Activated CD4-positive, CD25-positive, alpha-beta regulatory T cell treated with anti-CD3 and anti-CD28 coated beads, Interleukin-2, amount 50 U/mL, for 24 hours (primary cell): ENCODE results near the gene SCG3.
A peak's percentile ranks its signal among the peaks of the same experiment; 100 is the strongest.

Experiments used
- ATAC-seq, 2 donors: fragments of 150-1000 bp; cut with Tn5 transposase; one replicate each; pipeline ENCODE4 v1.10.0; 2021; ENCODE audit warnings: mild to moderate bottlenecking in 1 of 2, moderate library complexity in 1 of 2

Gene SCG3

DNA sequence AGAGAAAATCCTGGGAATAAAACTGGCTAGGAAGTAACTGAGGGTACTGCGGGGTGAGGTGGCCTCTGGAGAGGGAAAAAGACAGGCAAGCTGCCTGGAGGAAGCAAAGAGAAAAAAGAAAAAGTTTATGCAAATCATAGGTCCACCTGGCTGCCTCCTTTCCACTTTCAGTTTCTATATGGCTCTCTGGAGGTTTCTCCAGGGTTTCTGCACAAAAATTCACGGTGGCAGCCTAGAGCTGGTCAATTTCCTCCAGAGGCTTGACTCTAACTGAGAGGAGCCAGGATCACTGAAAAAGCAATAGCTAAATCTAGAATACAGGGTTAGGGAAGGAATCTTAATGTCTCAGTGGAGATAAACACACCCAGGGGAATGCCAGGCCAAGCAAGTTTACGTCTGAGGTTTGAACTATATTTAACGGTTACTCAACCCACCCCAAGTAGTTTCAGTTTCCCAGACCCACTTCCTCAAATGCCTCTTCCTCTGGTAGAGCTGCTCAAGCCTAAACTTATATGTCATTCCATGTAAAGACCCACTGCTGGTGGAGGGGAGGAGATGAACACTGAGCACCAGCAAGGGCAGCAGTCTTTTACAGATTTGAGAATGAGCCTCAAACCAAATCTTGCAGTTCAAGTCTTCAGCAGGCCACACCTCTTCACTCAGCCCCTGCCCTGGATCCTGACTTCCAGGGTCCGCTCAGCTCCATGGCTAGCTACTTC is 50.4 kb downstream of the SCG3 start:
- peak; percentile 37 to 40 for ATAC-seq

DNA sequence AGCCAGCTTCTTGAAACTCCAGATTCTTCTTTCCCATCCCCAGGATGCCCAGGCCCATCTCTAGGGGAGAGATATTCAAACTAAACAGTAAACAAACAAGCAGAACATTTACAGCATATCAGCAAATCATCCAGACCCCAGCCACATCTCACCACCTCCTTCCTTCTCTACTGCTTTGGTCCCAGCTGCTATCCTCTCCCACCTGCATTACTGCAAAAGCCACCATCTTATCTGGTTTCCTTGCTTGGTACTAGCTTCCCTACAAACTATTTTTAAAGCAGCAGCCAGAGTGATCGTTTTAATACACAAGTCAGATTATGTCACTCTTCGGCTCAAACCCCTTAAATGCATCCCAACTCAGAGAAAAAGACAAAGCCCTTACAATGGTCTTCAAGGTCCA is 51.3 kb downstream of the SCG3 start:
- ATAC-seq, result no peak

- ATAC-seq, result peak; percentile 23 to 29
Measured at GRCh38 chr15:51735228-51736010, 54.1 kb downstream of the SCG3 start.

- peak; percentile 29 to 37 for ATAC-seq
Measured at GRCh38 chr15:51736069-51736468, 54.8 kb downstream of the SCG3 start.

DNA sequence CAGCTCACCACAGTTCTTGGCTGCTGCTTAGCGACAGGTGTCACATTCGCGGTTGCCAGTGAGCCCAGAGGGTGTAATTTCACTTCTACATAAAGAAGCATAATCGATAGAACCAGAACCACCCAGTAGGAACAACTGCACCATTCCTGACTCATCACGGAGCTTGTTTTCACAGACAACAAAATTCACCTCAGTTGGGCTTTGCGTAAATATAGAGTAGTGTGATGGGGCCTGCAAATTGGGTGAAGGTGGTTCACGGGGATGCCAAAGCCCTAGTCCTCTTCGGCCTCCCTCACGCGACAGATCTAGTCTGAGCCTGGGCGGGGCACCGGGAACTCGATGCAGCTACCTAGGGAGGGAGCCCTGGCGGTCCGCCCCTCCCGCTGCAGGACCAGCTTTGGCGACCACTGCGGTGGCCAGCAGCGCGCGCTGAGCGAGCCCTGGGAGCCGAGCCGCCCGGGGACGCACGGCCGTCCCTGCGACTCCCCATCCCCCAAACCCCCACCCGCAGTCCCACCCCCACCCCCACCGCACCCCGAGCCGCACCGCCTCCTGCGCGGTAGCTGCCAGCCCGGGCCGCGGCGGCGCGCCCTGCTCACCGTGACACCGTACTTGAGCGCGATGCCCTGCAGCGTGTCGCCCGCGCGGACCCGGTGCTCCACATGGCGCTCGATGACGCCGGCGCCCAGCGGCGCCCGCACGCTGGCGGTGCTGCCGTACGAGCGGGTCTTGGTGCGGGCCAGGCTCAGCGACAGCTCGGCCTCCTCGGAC is 55.6 kb downstream of the SCG3 start:
- ATAC-seq, result peak; percentile 49 to 55

GRCh38 chr15:51737522-51738305 is 56.4 kb downstream of the SCG3 start, which contains the start of gene LYSMD2:
LYSMD2 (minus strand) TSS chr15:51737655; CDS start chr15:51737622, 33 bp downstream.
- peak; percentile 44 to 49 for ATAC-seq

GRCh38 chr15:51738553-51738952 is 57.2 kb downstream of the SCG3 start:
- ATAC-seq, result no peak

DNA sequence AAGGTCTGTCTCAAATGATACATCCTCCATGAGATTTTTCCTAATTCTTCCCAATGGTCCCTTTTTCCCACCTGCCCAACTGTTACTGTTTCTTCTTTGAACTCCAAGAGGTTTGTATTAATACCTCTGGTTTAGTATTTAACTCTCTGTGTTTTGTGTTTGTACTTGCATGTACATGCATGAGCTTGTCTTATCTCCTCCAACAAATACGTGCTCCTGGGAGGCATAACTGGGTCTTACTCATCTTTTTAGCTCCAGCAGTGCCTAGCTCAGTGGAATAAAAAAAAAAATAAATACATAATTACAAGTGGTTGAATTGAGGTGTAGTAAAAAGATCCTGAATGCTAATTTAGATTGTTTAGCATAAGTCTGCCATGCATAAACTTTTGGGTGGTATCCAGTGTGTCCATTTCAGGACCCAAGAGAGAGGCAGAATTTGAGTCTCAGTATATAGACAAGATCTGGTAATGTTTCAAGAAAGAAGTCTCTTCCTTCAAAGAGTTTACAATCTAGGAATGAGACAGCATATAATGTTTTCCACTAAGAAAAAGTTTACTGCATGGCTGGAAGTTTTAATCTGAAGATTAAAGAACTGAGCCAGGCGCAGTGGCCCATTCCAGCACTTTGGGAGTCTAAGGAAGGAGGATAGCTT is 57.9 kb downstream of the SCG3 start:
- no peak for ATAC-seq

DNA sequence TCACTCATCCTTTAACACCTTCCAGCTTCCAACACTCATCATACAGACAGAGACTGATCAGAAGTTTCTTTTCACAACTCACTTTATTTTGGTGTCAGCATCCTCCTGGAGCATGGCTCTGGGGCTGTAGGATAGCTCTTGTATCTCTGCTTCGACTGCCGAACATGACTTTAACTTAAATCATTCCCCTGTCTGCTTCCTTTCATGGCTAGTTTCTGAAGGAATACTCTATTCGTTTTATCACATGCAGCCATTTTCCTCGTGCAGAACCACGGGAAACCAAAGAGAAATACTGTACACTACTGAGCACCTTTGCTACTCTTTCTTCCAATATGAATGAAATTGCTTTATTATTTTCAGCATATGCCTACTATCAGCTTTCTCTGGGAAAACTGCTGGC is 68.0 kb downstream of the SCG3 start:
- ATAC-seq, result no peak

DNA sequence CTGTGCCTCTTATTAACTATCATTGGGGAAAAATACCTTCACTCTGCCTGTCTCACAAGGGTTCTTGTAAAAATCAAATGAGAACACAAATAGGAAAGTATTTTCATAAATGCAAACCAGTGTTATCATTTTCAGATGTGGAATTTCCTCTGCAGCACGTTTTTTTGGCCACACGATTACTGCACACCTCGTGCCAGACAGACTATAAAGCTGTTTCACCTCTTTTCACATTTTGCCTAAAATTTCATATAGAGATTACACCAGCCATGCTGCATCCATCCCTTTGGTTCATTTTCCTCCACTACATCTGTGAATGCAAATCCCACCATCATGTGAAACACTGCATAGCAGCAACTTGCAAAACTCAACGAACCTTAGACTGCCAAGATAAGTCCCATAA is 68.9 kb downstream of the SCG3 start:
- ATAC-seq, result no peak

DNA sequence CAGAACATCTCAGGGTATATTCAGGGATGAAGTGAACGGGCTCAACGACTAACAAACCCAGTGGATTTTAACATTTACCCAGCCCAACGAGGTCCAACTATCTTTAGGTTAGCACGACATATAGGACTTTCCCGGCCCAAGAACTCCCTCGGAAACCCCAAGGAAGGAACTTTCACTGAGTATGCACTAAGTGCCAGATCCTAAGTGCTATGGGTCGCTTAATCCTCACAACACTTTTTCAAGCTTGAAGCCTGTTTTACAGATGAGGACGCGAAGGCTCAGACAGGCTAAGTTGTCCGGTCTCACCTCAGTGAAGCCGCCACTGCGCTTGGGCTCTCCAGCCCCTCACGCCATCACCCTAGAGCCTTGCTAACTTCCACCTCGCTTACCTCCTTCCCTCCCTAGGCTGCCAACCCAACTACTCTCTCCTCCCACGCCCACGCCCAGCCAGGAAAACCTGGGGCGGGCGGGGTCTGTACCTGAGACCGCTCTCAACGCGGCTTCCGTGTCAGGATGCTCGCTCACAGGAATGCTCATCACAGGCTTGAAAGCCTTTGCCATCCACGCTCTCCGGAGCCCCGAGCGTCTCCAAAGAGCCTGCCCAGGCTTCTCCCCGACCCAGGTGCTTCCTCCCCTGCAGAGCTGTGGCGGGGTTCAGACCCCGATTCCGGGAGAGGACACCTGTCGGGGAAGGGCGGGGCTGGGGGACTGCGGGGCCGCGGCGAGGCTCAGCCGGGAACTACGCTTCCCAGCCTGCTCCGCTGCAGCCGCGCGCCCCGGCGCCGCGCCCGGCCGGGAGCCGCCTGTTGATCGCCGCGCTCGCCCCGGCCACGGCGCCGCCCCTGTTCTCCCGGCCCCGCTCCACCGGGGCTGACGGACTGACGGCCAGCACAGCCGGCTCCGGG is 69.7 kb downstream of the SCG3 start, which contains the start of gene TMOD2:
TMOD2 (plus strand) TSS at position 806 of the 905 bp plus-strand sequence. CDS start 14,845 bp downstream, outside the sequence.
- ATAC-seq, result peak; percentile 84 to 93

GRCh38 chr15:51751697-51752683 is 70.7 kb downstream of the SCG3 start:
- peak; percentile 44 to 55 for ATAC-seq

DNA sequence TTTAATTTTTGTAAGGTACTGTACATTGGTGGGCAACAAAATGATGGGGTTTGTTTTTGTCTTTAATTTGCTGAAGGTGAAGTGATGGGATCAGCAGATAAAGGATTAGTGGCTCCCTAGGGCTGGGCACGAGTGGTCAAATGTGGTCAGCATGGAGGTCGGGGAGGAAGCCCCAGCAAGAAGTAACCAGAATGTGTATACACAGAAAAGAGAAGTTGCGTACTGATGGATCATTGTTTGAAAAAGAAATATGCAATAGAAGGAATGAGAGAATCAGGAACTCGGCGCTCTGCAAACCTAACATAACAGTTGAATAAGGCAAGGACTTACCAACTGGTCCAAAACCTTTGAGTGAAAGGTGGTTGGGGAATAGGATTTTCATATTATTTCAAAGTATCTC is 71.6 kb downstream of the SCG3 start:
- no peak for ATAC-seq

DNA sequence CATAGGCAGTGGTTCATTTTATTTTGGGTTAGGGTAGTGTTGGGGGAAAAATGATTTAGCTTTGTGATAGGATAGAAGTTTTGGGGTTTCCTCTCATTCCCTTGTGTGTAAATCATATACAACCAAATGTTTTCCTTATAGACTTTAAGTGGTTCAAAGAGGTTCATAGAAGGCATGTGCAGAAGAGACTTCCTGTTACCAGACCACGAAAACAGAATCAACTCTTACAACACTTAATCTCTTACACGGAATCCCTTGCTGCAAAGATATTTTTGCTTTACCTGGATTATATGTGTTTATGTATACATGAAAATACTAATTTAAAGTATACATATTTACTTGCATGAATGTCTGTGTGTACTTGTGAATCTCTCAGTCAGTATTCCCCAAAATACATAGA is 73.0 kb downstream of the SCG3 start:
- no peak for ATAC-seq

GRCh38 chr15:51755790-51756189 is 74.5 kb downstream of the SCG3 start:
- ATAC-seq, result no peak

DNA sequence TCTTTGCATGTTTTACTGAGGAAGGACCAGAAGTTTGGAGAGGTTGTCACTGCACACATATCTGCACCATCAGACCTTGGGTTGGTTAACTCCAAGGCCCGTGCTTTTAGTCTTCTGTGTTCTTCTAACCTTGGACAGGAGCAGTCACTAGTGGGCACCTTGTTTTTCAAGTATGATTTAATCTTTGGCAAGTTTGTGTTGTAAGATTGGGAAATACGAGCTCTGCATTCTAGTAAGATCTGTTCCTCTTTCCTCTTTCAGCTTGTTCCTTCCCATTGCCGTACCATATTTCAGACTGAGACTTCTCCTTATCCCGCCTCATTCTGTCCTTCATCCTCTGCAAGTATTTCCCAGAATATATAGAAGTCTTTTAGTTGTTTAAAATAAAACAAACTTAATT is 75.2 kb downstream of the SCG3 start:
- no peak for ATAC-seq

DNA sequence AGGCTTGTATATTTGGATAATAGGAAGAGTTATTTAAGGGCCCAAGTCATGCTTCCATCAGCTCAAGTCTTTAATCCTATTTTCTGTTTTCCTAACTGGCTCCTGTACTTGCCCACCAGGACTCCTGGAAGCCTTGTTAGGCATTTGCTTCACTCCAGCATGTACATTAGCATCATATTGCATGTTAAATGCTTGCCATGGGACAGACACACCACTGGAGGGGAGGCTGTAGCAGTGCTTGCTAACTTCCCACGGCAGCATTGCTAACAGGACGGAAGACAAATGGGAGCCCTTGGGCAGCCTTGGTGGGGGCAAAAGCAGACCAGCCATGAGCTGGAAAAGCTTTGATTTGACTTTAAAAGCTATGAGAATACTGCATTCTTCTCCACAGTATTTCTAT is 76.1 kb downstream of the SCG3 start:
- no peak for ATAC-seq

DNA sequence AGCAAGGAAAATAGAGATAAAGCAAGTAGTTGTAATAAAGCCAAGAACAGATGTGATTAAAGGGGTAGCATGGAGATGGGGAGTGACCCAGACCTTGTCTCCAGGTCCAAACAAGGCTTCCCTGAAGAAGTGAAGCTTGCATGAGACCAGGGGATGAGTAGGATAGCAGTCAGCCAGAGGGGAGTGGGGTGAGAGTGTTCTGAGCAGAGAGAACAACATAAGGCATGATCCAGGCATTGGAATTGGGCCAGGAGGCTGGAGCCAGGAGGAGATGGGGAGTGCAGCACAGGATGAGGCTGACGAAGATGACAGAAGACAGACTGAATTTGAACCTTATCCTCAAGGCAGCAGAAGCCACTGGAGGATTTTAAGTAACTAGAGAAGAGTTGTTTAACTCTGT is 77.3 kb downstream of the SCG3 start:
- no peak for ATAC-seq

GRCh38 chr15:51759557-51760070 is 78.3 kb downstream of the SCG3 start:
- ATAC-seq, result no peak
